Trophoblast cell (in vitro differentiated cells and primary cell): Measurements from ENCODE around the gene WDCP.
"Not testable (repeated sequence)": the region's sequence is repeated elsewhere in the genome, so short reads cannot be mapped to it uniquely, and the experiment has no call there.

Experiments
- DNase-seq, 2 donors: peaks; one replicate each; pipeline ENCODE4 v3.0.0-alpha.2; 2016
- H2AFZ ChIP-seq: 2 replicates; pipeline ENCODE4 v1.6.1; 2013; ENCODE audit warnings: low read length, moderate library complexity, mild to moderate bottlenecking; ENCODE audit not compliant: insufficient read depth, poor library complexity
- H2AK5ac ChIP-seq: 2 replicates; pipeline ENCODE4 v1.6.1; 2013; ENCODE audit warnings: mild to moderate bottlenecking, low read length
- H2BK120ac ChIP-seq: 2 replicates; pipeline ENCODE4 v1.6.1; 2013; ENCODE audit warnings: low read length, mild to moderate bottlenecking, moderate library complexity; ENCODE audit not compliant: insufficient read depth, poor library complexity
- H2BK12ac ChIP-seq: 2 replicates; pipeline ENCODE4 v1.6.1; 2013; ENCODE audit warnings: mild to moderate bottlenecking, low read length, moderate library complexity
- H2BK5ac ChIP-seq: 2 replicates; pipeline ENCODE4 v1.6.1; 2013; ENCODE audit warnings: low read length, low read depth, moderate library complexity, mild to moderate bottlenecking; ENCODE audit not compliant: poor library complexity
- H3K14ac ChIP-seq: 2 replicates; pipeline ENCODE4 v1.6.1; 2013; ENCODE audit warnings: mild to moderate bottlenecking, low read length
- H3K18ac ChIP-seq: 2 replicates; pipeline ENCODE4 v1.6.1; 2013; ENCODE audit warnings: mild to moderate bottlenecking, low read length
- H3K23ac ChIP-seq: 2 replicates; pipeline ENCODE4 v1.6.1; 2013; ENCODE audit warnings: low read length
- H3K27ac ChIP-seq: 2 replicates; pipeline ENCODE4 v1.5.1; 2013; ENCODE audit warnings: low read depth, mild to moderate bottlenecking, inconsistent platforms, low read length, moderate library complexity
- H3K27me3 ChIP-seq: 2 replicates; pipeline ENCODE4 v1.6.1; 2013; ENCODE audit warnings: inconsistent platforms, mild to moderate bottlenecking, low read length, moderate library complexity; ENCODE audit not compliant: insufficient read depth
- H3K36me3 ChIP-seq, 2 experiments: 1 replicate in 1 of 2; 2 replicates in 1 of 2; pipeline ENCODE4 v1.6.1; 2013; ENCODE audit warnings: low read length in 2 of 2, mild to moderate bottlenecking in 2 of 2, moderate library complexity in 1 of 2; ENCODE audit not compliant: insufficient read depth in 2 of 2, control insufficient read depth in 1 of 2
- H3K4ac ChIP-seq: 2 replicates; pipeline ENCODE4 v1.6.1; 2013; ENCODE audit warnings: low read depth, mild to moderate bottlenecking, low read length, moderate library complexity
- H3K4me1 ChIP-seq, 2 experiments: 1 replicate in 1 of 2; 2 replicates in 1 of 2; pipeline ENCODE4 v1.6.1; 2013; ENCODE audit warnings: low read length in 2 of 2, mild to moderate bottlenecking in 2 of 2, moderate library complexity in 1 of 2; ENCODE audit not compliant: insufficient read depth in 2 of 2, control insufficient read depth in 1 of 2
- H3K4me2 ChIP-seq: 2 replicates; pipeline ENCODE4 v1.6.1; 2013; ENCODE audit warnings: inconsistent platforms, mild to moderate bottlenecking, low read length, moderate library complexity
- H3K4me3 ChIP-seq: 2 replicates; pipeline ENCODE4 v1.5.1; 2013; ENCODE audit warnings: mild to moderate bottlenecking, low read depth, low read length, inconsistent platforms
- H3K79me1 ChIP-seq: one replicate; pipeline ENCODE4 v1.6.1; 2013; ENCODE audit warnings: low read length
- H3K79me2 ChIP-seq: 2 replicates; pipeline ENCODE4 v1.6.1; 2013; ENCODE audit warnings: low read length, mild to moderate bottlenecking; ENCODE audit not compliant: control insufficient read depth, insufficient read depth, poor library complexity
- H3K9ac ChIP-seq: 2 replicates; pipeline ENCODE4 v1.6.1; 2013; ENCODE audit warnings: mild to moderate bottlenecking, low read length
- H3K9me3 ChIP-seq: 2 replicates; pipeline ENCODE4 v1.6.1; 2013; ENCODE audit warnings: low read depth, mild to moderate bottlenecking, control low read depth, inconsistent platforms, low read length; ENCODE audit not compliant: insufficient read depth
- H4K12ac ChIP-seq: 2 replicates; pipeline ENCODE4 v1.6.1; 2013; ENCODE audit warnings: low read depth, mild to moderate bottlenecking, low read length, moderate library complexity
- H4K8ac ChIP-seq: 2 replicates; pipeline ENCODE4 v1.6.1; 2013; ENCODE audit warnings: low read depth, mild to moderate bottlenecking, low read length, moderate library complexity
- H4K91ac ChIP-seq: one replicate; pipeline ENCODE4 v1.6.1; 2013; ENCODE audit warnings: low read depth, mild to moderate bottlenecking, low read length, moderate library complexity
- WGBS: extraction: QIAGEN DNeasy Blood & Tissue Kit; methylation state at CpG from one replicate; pipeline ENCODE4 v1.1.7; 2013; ENCODE audit warnings: missing lambda C conversion rate; ENCODE audit not compliant: insufficient read length, insufficient coverage; ENCODE audit errors: extremely low coverage; 5-methylcytosine and 5-hydroxymethylcytosine counted together

Gene WDCP

GRCh38 chr2:24046599-24046929, 627 bp downstream of the WDCP start:
- Histone ChIP-seq H3K4me2 (peak overlapping the region; percentile 85), H3K27ac (no peak overlapping the region), H2BK5ac (no peak overlapping the region), H3K4me3 (no peak overlapping the region), H3K27me3 (no peaks in the 10 kb centered on the region), H3K23ac (no peak overlapping the region), H3K4me1 (peaks cover 3 to 4% of the 10 kb centered on the region in 2 experiments), H3K79me2 (peaks cover 5% of the 10 kb centered on the region), H3K9ac (no peak overlapping the region), H2AFZ (no peak overlapping the region), H3K4ac (no peak overlapping the region), H3K14ac (no peak overlapping the region), H4K12ac (no peak overlapping the region), H4K91ac (no peak overlapping the region), H3K18ac (no peak overlapping the region), H2BK12ac (no peak overlapping the region), H3K79me1 (peaks cover 6% of the 10 kb centered on the region), H2AK5ac (no peak overlapping the region), H4K8ac (no peak overlapping the region), H3K9me3 (peaks cover 3% of the 10 kb centered on the region), H3K36me3 (no peaks in the 10 kb centered on the region), H2BK120ac (no peak overlapping the region)
- DNase-seq: no peak
- WGBS: no CpG with 5 or more reads among the region's 2 CpGs

- Histone ChIP-seq H3K18ac (no peak overlapping the region), H4K12ac (no peak overlapping the region), H3K79me1 (peaks cover 6% of the 10 kb centered on the region), H3K27me3 (no peaks in the 10 kb centered on the region), H3K79me2 (peaks cover 5% of the 10 kb centered on the region), H2BK120ac (no peak overlapping the region), H3K27ac (no peak overlapping the region), H3K23ac (no peak overlapping the region), H4K8ac (no peak overlapping the region), H4K91ac (no peak overlapping the region), H2BK12ac (no peak overlapping the region), H3K4me3 (no peak overlapping the region), H2AFZ (no peak overlapping the region), H3K4ac (no peak overlapping the region), H3K9me3 (peaks cover 3% of the 10 kb centered on the region), H2BK5ac (no peak overlapping the region), H3K9ac (no peak overlapping the region), H3K36me3 (no peaks in the 10 kb centered on the region), H3K4me1 (peaks cover 3 to 4% of the 10 kb centered on the region in 2 experiments), H3K14ac (no peak overlapping the region), H2AK5ac (no peak overlapping the region), H3K4me2 (no peak overlapping the region)
- no peak for DNase-seq
- no CpG with 5 or more reads among the region's 11 CpGs for WGBS
Measured at GRCh38 chr2:24045511-24046508, 1.4 kb downstream of the WDCP start.

GRCh38 chr2:24043133-24043532, 4.1 kb downstream of the WDCP start:
- H3K79me1 ChIP-seq, H2AFZ ChIP-seq, H3K14ac ChIP-seq, H3K23ac ChIP-seq, H3K4me3 ChIP-seq, H4K12ac ChIP-seq, H3K4ac ChIP-seq, H2BK5ac ChIP-seq, H3K9me3 ChIP-seq, DNase-seq, H3K18ac ChIP-seq, H2AK5ac ChIP-seq, H2BK12ac ChIP-seq, H3K27ac ChIP-seq, H3K4me2 ChIP-seq, H2BK120ac ChIP-seq, H3K79me2 ChIP-seq, H4K91ac ChIP-seq, H3K9ac ChIP-seq, H4K8ac ChIP-seq, H3K36me3 ChIP-seq, H3K27me3 ChIP-seq, H3K4me1 ChIP-seq: not testable (repeated sequence)
- no CpG with 5 or more reads among the region's 6 CpGs for WGBS

GRCh38 chr2:24040511-24040910, 6.7 kb downstream of the WDCP start:
- Histone ChIP-seq H2BK120ac (no peak overlapping the region), H3K27ac (no peak overlapping the region), H3K9me3 (peaks cover 1% of the 10 kb centered on the region), H3K14ac (no peak overlapping the region), H2BK5ac (no peak overlapping the region), H4K12ac (no peak overlapping the region), H2BK12ac (no peak overlapping the region), H2AK5ac (no peak overlapping the region), H3K9ac (no peak overlapping the region), H3K79me1 (no peaks in the 10 kb centered on the region), H3K23ac (no peak overlapping the region), H2AFZ (no peak overlapping the region), H4K91ac (no peak overlapping the region), H4K8ac (no peak overlapping the region), H3K79me2 (no peaks in the 10 kb centered on the region), H3K4ac (no peak overlapping the region), H3K4me2 (no peak overlapping the region), H3K36me3 (peaks cover 8 to 12% of the 10 kb centered on the region in 2 experiments), H3K27me3 (no peaks in the 10 kb centered on the region), H3K18ac (no peak overlapping the region), H3K4me3 (no peak overlapping the region), H3K4me1 (no peaks in the 10 kb centered on the region)
- DNase-seq: peak; percentile 47 to 91
- WGBS: no CpG with 5 or more reads among the region's 4 CpGs
